ENCODE results near the gene MS4A14. TPM values are rescaled to one million over a fixed set of nuclear protein-coding genes. Genes with fewer than 3 reads are reported as not detected.
A peak's percentile ranks its signal among the peaks of the same experiment; 100 is the strongest.

Gene MS4A14
- total RNA-seq, 4 donors from 2014 or later: 0.57 to 15.7 (median 2.7) TPM

DNA sequence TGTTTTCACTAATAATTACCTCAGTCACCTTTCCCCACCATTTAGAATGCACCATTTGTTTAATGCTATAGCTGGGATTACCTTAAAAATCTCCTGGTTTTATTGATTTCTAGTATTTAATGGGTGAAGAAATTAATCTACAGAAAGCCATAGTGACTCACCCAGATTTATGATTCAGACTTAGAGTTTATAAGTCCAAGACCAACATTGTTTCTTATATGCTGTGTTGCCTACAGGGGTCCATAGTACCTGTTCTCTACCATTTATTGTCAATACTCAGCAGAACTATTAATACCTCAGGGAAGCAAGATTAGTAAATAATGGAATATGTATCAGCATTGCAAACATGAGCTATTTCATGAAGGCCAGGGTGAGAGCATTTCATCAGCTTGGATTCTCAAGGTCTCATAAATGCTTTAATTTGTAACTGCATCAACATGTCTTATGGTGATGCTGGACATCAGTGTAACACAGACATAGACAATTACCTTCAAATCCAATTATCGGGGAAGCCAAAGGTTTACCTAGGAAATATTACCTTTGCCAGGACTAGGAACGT lies 25.9 kb upstream of the MS4A14 start:
- Histone ChIP-seq H3K9me3 (no peaks in the 10 kb centered on the region), H3K4me3 (no peak overlapping the region), H3K27me3 (no peaks in the 10 kb centered on the region), H3K36me3 (no peaks in the 10 kb centered on the region), H3K27ac (peak overlapping the region in 2 of 4 donors; percentile 30 to 38), H3K4me1 (no peaks in the 10 kb centered on the region)
- no peak for DNase-seq
- TF ChIP-seq POLR2A (IDR thresholded peaks at IDR 0.05) (no peak), CTCF (IDR thresholded peaks at IDR 0.05) (no peak)

DNA sequence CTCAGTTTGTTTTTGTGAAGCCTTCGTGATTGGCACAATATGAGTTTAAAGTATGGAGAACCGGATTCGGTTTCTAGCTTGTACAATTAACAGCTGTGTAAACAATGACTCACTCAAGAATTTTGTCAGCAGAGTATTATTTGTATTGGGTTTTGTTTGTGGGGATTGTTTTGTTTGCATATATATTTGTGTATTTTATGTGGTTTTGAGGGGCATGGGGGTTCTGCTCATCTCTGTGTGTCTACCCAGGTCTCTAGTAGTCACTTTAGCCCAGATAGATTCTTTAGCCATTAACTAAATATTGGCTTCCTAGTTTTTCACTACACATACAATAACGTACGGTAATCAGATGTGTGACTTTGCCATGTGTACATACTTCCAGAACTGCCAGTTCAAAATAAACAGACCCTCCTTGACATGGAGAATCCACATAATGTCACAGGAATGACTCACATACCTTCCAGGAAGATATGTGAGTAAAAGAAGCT lies 25.4 kb upstream of the MS4A14 start:
- Histone ChIP-seq H3K27ac (peak overlapping the region in 2 of 4 donors; percentile 30 to 38), H3K27me3 (no peaks in the 10 kb centered on the region), H3K9me3 (no peaks in the 10 kb centered on the region), H3K4me1 (no peaks in the 10 kb centered on the region), H3K4me3 (no peak overlapping the region), H3K36me3 (no peaks in the 10 kb centered on the region)
- TF ChIP-seq POLR2A (IDR thresholded peaks at IDR 0.05): no peak
- TF ChIP-seq CTCF (IDR thresholded peaks at IDR 0.05): no peak
- no peak for DNase-seq

- peak overlapping the region in 2 of 4 donors; percentile 16 to 38 for H3K27ac ChIP-seq
- H3K36me3 ChIP-seq: no peaks in the 10 kb centered on the region
- no peaks in the 10 kb centered on the region for H3K4me1 ChIP-seq
- H3K27me3 ChIP-seq: no peaks in the 10 kb centered on the region
- no peak for TF ChIP-seq POLR2A (IDR thresholded peaks at IDR 0.05)
- no peak for TF ChIP-seq CTCF (IDR thresholded peaks at IDR 0.05)
- DNase-seq: no peak
- H3K9me3 ChIP-seq: no peaks in the 10 kb centered on the region
- H3K4me3 ChIP-seq: no peak overlapping the region
Observed at GRCh38 chr11:60371386-60371785, 24.9 kb upstream of the MS4A14 start.

DNA sequence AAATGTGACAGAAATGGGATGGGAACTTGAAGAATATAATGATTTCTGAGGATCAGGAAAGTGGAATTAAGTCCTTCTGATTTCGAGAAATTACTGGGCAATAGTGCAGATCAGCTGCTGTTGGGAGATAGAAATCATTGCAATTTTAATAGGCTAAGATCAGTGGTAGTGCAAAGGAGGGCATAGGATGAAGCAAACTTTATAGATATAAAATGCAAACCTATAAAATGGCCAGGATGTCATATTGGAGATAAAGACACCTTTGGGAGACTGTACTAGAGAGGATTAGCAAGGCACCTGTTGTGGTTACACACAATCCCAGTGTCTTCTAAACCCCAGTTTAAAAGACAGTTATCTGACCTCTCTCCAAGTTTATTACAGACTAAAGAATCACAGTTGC lies 24.4 kb upstream of the MS4A14 start:
- TF ChIP-seq POLR2A (IDR thresholded peaks at IDR 0.05) (no peak), CTCF (IDR thresholded peaks at IDR 0.05) (no peak)
- peak overlapping the region in 2 of 4 donors; percentile 16 to 38 for H3K27ac ChIP-seq
- H3K4me1 ChIP-seq: no peaks in the 10 kb centered on the region
- no peak overlapping the region for H3K4me3 ChIP-seq
- no peaks in the 10 kb centered on the region for H3K9me3 ChIP-seq
- no peak for DNase-seq
- H3K27me3 ChIP-seq: no peaks in the 10 kb centered on the region
- no peaks in the 10 kb centered on the region for H3K36me3 ChIP-seq

DNA sequence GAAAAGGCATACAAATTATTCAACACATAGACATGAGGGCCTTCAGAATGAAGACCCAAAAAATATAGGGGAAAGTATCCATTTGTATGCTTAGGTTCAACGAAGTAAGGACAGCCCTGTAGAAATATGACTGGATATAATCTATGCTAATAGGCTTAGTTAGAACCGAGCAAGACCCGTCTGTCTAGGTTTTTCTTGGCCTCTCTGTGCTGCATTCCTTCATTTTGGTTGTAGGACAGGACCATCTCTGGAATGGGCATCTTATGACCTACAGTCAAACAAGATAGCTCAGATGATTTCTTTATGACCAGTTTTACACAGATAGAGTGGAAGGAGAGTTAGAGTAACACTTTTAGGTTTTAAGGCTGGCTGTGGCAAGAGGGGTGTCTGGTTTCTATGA lies 23.5 kb upstream of the MS4A14 start:
- H3K27me3 ChIP-seq: no peaks in the 10 kb centered on the region
- TF ChIP-seq POLR2A (IDR thresholded peaks at IDR 0.05) (no peak), CTCF (IDR thresholded peaks at IDR 0.05) (no peak)
- DNase-seq: no peak
- no peak overlapping the region for H3K4me3 ChIP-seq
- H3K9me3 ChIP-seq: no peaks in the 10 kb centered on the region
- H3K27ac ChIP-seq: no peak overlapping the region
- H3K4me1 ChIP-seq: no peaks in the 10 kb centered on the region
- no peaks in the 10 kb centered on the region for H3K36me3 ChIP-seq

GRCh38 chr11:60375316-60375715 lies 20.9 kb upstream of the MS4A14 start:
- no peak for TF ChIP-seq POLR2A (IDR thresholded peaks at IDR 0.05)
- TF ChIP-seq CTCF (IDR thresholded peaks at IDR 0.05): no peak
- Histone ChIP-seq H3K27me3 (no peaks in the 10 kb centered on the region), H3K4me3 (no peak overlapping the region), H3K9me3 (no peaks in the 10 kb centered on the region), H3K4me1 (no peaks in the 10 kb centered on the region), H3K27ac (no peak overlapping the region), H3K36me3 (no peaks in the 10 kb centered on the region)
- DNase-seq: no peak

All from Peyer's patch (tissue), 4 donors.